ENCODE data around the gene PRDM16.

PRDM16 gene

GRCh38 chr1:3284691-3285090 is 215.7 kb downstream of the PRDM16 start (continued):
- TF ChIP-seq, protein P1, sequence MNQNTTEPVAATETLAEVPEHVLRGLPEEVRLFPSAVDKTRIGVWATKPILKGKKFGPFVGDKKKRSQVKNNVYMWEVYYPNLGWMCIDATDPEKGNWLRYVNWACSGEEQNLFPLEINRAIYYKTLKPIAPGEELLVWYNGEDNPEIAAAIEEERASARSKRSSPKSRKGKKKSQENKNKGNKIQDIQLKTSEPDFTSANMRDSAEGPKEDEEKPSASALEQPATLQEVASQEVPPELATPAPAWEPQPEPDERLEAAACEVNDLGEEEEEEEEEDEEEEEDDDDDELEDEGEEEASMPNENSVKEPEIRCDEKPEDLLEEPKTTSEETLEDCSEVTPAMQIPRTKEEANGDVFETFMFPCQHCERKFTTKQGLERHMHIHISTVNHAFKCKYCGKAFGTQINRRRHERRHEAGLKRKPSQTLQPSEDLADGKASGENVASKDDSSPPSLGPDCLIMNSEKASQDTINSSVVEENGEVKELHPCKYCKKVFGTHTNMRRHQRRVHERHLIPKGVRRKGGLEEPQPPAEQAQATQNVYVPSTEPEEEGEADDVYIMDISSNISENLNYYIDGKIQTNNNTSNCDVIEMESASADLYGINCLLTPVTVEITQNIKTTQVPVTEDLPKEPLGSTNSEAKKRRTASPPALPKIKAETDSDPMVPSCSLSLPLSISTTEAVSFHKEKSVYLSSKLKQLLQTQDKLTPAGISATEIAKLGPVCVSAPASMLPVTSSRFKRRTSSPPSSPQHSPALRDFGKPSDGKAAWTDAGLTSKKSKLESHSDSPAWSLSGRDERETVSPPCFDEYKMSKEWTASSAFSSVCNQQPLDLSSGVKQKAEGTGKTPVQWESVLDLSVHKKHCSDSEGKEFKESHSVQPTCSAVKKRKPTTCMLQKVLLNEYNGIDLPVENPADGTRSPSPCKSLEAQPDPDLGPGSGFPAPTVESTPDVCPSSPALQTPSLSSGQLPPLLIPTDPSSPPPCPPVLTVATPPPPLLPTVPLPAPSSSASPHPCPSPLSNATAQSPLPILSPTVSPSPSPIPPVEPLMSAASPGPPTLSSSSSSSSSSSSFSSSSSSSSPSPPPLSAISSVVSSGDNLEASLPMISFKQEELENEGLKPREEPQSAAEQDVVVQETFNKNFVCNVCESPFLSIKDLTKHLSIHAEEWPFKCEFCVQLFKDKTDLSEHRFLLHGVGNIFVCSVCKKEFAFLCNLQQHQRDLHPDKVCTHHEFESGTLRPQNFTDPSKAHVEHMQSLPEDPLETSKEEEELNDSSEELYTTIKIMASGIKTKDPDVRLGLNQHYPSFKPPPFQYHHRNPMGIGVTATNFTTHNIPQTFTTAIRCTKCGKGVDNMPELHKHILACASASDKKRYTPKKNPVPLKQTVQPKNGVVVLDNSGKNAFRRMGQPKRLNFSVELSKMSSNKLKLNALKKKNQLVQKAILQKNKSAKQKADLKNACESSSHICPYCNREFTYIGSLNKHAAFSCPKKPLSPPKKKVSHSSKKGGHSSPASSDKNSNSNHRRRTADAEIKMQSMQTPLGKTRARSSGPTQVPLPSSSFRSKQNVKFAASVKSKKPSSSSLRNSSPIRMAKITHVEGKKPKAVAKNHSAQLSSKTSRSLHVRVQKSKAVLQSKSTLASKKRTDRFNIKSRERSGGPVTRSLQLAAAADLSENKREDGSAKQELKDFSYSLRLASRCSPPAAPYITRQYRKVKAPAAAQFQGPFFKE (tag by site-specific recombination; IDR thresholded peaks at IDR 0.05; ENCODE audit: borderline replicate concordance), result no peak
- TF ChIP-seq SETDB1 (IDR thresholded peaks at IDR 0.05; ENCODE audit: insufficient read length, low read length) (no peak), ZNF311 (tag by site-specific recombination; IDR thresholded peaks at IDR 0.05; ENCODE audit: borderline replicate concordance) (no peak), GLI2 (tag by site-specific recombination; IDR thresholded peaks at IDR 0.05; ENCODE audit: borderline replicate concordance, low read depth) (no peak), ZBTB11 (tag by site-specific recombination; conservative IDR thresholded peaks at IDR 0.05; ENCODE audit: low read depth) (no peak), WT1 (tag by site-specific recombination; IDR thresholded peaks at IDR 0.05) (no peak), ZNF335 (tag by site-specific recombination; conservative IDR thresholded peaks at IDR 0.05) (no peak), ATF2 (tag by site-specific recombination; IDR thresholded peaks at IDR 0.05; ENCODE audit: low read depth) (no peak), GLIS1 (tag by site-specific recombination; IDR thresholded peaks at IDR 0.05) (no peak)
- TF ChIP-seq, protein P2, sequence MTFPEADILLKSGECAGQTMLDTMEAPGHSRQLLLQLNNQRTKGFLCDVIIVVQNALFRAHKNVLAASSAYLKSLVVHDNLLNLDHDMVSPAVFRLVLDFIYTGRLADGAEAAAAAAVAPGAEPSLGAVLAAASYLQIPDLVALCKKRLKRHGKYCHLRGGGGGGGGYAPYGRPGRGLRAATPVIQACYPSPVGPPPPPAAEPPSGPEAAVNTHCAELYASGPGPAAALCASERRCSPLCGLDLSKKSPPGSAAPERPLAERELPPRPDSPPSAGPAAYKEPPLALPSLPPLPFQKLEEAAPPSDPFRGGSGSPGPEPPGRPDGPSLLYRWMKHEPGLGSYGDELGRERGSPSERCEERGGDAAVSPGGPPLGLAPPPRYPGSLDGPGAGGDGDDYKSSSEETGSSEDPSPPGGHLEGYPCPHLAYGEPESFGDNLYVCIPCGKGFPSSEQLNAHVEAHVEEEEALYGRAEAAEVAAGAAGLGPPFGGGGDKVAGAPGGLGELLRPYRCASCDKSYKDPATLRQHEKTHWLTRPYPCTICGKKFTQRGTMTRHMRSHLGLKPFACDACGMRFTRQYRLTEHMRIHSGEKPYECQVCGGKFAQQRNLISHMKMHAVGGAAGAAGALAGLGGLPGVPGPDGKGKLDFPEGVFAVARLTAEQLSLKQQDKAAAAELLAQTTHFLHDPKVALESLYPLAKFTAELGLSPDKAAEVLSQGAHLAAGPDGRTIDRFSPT (tag by site-specific recombination; IDR thresholded peaks at IDR 0.05), result no peak

DNA sequence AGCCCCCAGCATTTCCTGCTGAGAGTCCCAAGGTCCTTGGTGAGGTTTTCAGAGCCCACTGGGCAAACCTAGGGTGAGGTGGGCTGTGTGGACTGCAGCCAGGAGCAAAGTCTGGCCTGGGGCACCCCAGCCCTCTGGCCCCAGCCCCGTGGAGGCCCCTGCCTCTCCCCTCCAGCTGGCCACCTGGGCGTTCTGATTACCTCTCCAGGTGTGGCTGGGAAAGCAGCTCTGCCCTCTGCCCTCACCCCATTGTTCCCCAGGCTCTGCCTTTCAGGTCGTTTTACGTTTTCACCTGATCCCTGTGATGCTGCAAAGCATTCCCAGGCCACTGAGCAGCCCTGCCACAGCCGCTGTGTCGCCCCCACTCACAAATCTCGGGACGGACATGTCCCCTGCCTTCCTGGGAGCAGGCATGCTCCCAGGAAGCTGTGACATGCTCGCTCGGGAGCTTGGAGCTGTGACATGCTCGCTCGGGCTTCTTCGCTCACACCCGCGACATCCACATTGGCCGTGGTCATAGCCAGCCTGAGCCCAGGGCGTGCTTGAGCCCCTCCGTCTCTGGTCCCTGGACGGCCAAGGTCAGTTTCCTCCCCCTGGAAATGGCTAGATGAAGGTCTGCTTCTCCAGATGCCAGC is 216.2 kb downstream of the PRDM16 start:
- no peaks in the 10 kb centered on the region for H3K36me3 ChIP-seq (ENCODE audit: control insufficient read depth in 2 of 2, insufficient read depth in 1 of 2, low read length in 2 of 2)
- H3K4me1 ChIP-seq (ENCODE audit: control insufficient read depth, insufficient read depth, low read length), result no peaks in the 10 kb centered on the region
- ChIA-PET CTCF (interaction anchor here (0.6 to 0.8 kb wide), 5 partner anchors 268 to 470 kb away, joined by 3 to 4 read pairs (median 3); no protein-coding TSS in a partner anchor), POLR2A (no interaction called here)
- no peak overlapping the region for H3K4me3 ChIP-seq (ENCODE audit: low read depth, low read length)
- no peaks in the 10 kb centered on the region for H3K9me3 ChIP-seq (ENCODE audit: control insufficient read depth, insufficient read depth, low read depth, low read length)
- no peak overlapping the region for H3K27ac ChIP-seq (ENCODE audit: extremely low read depth, low read depth, low read length)
- TF ChIP-seq, protein P3, sequence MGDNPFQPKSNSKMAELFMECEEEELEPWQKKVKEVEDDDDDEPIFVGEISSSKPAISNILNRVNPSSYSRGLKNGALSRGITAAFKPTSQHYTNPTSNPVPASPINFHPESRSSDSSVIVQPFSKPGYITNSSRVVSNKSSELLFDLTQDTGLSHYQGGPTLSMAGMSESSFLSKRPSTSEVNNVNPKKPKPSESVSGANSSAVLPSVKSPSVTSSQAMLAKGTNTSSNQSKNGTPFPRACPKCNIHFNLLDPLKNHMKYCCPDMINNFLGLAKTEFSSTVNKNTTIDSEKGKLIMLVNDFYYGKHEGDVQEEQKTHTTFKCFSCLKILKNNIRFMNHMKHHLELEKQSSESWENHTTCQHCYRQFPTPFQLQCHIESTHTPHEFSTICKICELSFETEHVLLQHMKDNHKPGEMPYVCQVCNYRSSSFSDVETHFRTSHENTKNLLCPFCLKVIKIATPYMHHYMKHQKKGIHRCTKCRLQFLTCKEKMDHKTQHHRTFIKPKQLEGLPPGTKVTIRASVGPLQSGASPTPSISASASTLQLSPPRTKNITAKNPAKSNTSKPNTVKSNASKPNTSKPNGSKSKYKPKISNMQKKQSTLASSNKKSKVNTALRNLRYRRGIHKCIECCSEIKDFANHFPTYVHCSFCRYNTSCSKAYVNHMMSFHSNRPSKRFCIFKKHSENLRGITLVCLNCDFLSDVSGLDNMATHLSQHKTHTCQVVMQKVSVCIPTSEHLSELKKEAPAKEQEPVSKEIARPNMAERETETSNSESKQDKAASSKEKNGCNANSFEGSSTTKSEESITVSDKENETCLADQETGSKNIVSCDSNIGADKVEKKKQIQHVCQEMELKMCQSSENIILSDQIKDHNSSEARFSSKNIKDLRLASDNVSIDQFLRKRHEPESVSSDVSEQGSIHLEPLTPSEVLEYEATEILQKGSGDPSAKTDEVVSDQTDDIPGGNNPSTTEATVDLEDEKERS (tag by site-specific recombination; IDR thresholded peaks at IDR 0.05), result no peak
- TF ChIP-seq, protein P4, sequence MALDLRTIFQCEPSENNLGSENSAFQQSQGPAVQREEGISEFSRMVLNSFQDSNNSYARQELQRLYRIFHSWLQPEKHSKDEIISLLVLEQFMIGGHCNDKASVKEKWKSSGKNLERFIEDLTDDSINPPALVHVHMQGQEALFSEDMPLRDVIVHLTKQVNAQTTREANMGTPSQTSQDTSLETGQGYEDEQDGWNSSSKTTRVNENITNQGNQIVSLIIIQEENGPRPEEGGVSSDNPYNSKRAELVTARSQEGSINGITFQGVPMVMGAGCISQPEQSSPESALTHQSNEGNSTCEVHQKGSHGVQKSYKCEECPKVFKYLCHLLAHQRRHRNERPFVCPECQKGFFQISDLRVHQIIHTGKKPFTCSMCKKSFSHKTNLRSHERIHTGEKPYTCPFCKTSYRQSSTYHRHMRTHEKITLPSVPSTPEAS (tag by site-specific recombination; IDR thresholded peaks at IDR 0.05), result no peak
- TF ChIP-seq BCL11A (tag by site-specific recombination; IDR thresholded peaks at IDR 0.05; ENCODE audit: low read depth) (no peak), ZNF16 (tag by site-specific recombination; IDR thresholded peaks at IDR 0.05; ENCODE audit: low read depth) (no peak), ZIC2 (tag by site-specific recombination; IDR thresholded peaks at IDR 0.05) (no peak), ZNF174 (tag by site-specific recombination; IDR thresholded peaks at IDR 0.05) (no peak), ZNF426 (tag by site-specific recombination; IDR thresholded peaks at IDR 0.05) (no peak), FEZF1 (tag by site-specific recombination; IDR thresholded peaks at IDR 0.05) (no peak)
